K562 (cell line): ENCODE data around the gene ARMC6. TPM values are rescaled to one million over a fixed set of nuclear protein-coding genes. Genes with fewer than 3 reads are reported as not detected.
A peak's percentile ranks its signal among the peaks of the same experiment; 100 is the strongest.

Experiments
- CBFA2T3 ChIP-seq: fragments of 450-650 bp; IDR thresholded peaks from 2 replicates; pipeline ENCODE4 v1.6.1; 2017
- FOXM1 ChIP-seq, 2 experiments: fragments of 450-650 bp in 1 of 2; sonication (generic) in 1 of 2; formaldehyde crosslinking in 1 of 2; IDR thresholded peaks; 2 replicates each; pipeline versions ENCODE4 v1.6.1 to v1.9.0; 2017 to 2022; ENCODE audit warnings: low read depth in 2 of 2, mild to moderate bottlenecking in 2 of 2, missing genetic modification reagents in 1 of 2, moderate library complexity in 1 of 2
- MEIS2 ChIP-seq: fragments of 450-650 bp; IDR thresholded peaks from 2 replicates; pipeline ENCODE4 v1.6.1; 2014; ENCODE audit warnings: mild to moderate bottlenecking; ENCODE audit not compliant: partially characterized antibody
- NRF1 ChIP-seq, 2 experiments: fragments of 450-650 bp; IDR thresholded peaks in 1 of 2; conservative IDR thresholded peaks in 1 of 2; 2 replicates each; pipeline ENCODE4 v1.6.1; 2014; ENCODE audit warnings: mild to moderate bottlenecking in 2 of 2
- RBM14 ChIP-seq: fragments of 200-400 bp; formaldehyde crosslinking; IDR thresholded peaks from 2 replicates; pipeline ENCODE4 v1.6.1; 2018; ENCODE audit warnings: low read depth, mild to moderate bottlenecking, low read length, moderate library complexity, borderline replicate concordance; ENCODE audit not compliant: insufficient read depth
- RBM34 ChIP-seq: fragments of 200-400 bp; formaldehyde crosslinking; IDR thresholded peaks from 2 replicates; pipeline ENCODE4 v1.6.1; 2018; ENCODE audit warnings: low read length, borderline replicate concordance; ENCODE audit not compliant: insufficient read depth
- RERE ChIP-seq: sonication (generic); formaldehyde crosslinking; IDR thresholded peaks from 2 replicates; pipeline ENCODE4 v1.8.0; 2023; ENCODE audit warnings: missing genetic modification reagents, mild to moderate bottlenecking, borderline replicate concordance
- THAP7 ChIP-seq: fragments of 250-450 bp; sonication (Bioruptor Pico); IDR thresholded peaks from 2 replicates; pipeline ENCODE4 v1.5.0; 2021
- ZBTB2 ChIP-seq: fragments of 450-650 bp; IDR thresholded peaks from 2 replicates; pipeline ENCODE4 v1.6.1; 2016; ENCODE audit warnings: antibody characterized with exemption
- ZNF449 ChIP-seq: fragments of 250-450 bp; sonication (Bioruptor Pico); IDR thresholded peaks from 2 replicates; pipeline ENCODE4 v1.8.0; 2022; ENCODE audit warnings: moderate library complexity, mild to moderate bottlenecking, inconsistent platforms
- ZNF511 ChIP-seq: sonication (generic); formaldehyde crosslinking; IDR thresholded peaks from 2 replicates; pipeline ENCODE4 v1.8.0; 2022; ENCODE audit warnings: mild to moderate bottlenecking, missing genetic modification reagents
- ZNF586 ChIP-seq: fragments of 450-650 bp; formaldehyde crosslinking; conservative IDR thresholded peaks from 2 replicates; pipeline ENCODE4 v1.4.0; 2020; ENCODE audit warnings: mild to moderate bottlenecking, moderate library complexity
- ZNF830 ChIP-seq: fragments of 250-450 bp; sonication (Bioruptor Pico); IDR thresholded peaks from 2 replicates; pipeline ENCODE4 v1.5.0; 2021; ENCODE audit warnings: mild to moderate bottlenecking
- polyA plus RNA-seq, 8 experiments: library from polyadenylated mRNA; depleted of rRNA in 4 of 8; stranded (reverse) in 5 of 8; unstranded in 3 of 8; fragments of >200 nt; fragmentation: Nextera tagmentation in 2 of 8; fragmentation: Illumina TruSeq in 1 of 8; extraction: Ambion mirVana in 2 of 8; extraction: Trizol in 1 of 8; gene quantifications; 2 replicates each; pipeline versions ENCODE4 v1.2.1 to v1.2.3, GENCODE V29; 2011 to 2014; ENCODE audit warnings: inconsistent platforms in 1 of 8, missing spikeins in 1 of 8
- total RNA-seq, 7 experiments: library from RNA; depleted of rRNA in 6 of 7; stranded (reverse); fragments of >200 nt in 6 of 7; fragmentation: Illumina TruSeq in 2 of 7; extraction: Trizol in 2 of 7; gene quantifications; 2 replicates each; pipeline versions ENCODE4 v1.2.1 to v1.2.3, GENCODE V29; 2011 to 2021; ENCODE audit warnings: low replicate concordance in 1 of 7

Gene ARMC6
- total and polyA plus RNA-seq, 9 of the 15 experiments (the other 6 are each of a cell fraction or from before 2014, with no cell fraction given), result 2.1 to 93.4 (median 63.6) TPM

GRCh38 chr19:19032420-19033175 lies 805 bp upstream of the ARMC6 start (continued):
- TF ChIP-seq RERE (CRISPR knock-in tag), result no peak
- TF ChIP-seq FOXM1 (IDR thresholded peaks at IDR 0.05; ENCODE audit: low read depth), result no peak
- TF ChIP-seq FOXM1 (CRISPR knock-in tag; IDR thresholded peaks at IDR 0.05; ENCODE audit: low read depth), result 0 out of 2 replicates have a peak, but pooled peaks have one; percentile 16
- TF ChIP-seq CBFA2T3, result no peak
- no peak for TF ChIP-seq ZNF586 (CRISPR knock-in tag)
- TF ChIP-seq ZNF449 (CRISPR knock-in tag), result no peak
- TF ChIP-seq THAP7 (CRISPR knock-in tag), result no peak
- no peak for TF ChIP-seq ZNF511 (CRISPR knock-in tag)
- TF ChIP-seq RBM34, result no peak
- no peak for TF ChIP-seq ZBTB2
- TF ChIP-seq RBM14, result no peak
- no peak for TF ChIP-seq ZNF830 (CRISPR knock-in tag)
- peak; percentile 81 for TF ChIP-seq MEIS2
- TF ChIP-seq NRF1 (conservative IDR thresholded peaks at IDR 0.05 in 1 of 2, IDR thresholded peaks at IDR 0.05 in 1 of 2), result peak; percentile 85 to 87
